Stimulated activated CD8-positive, alpha-beta memory T cell treated with anti-CD3 and anti-CD28 coated beads, Interleukin-7, amount 100 ng/mL, for 4 hours (primary cell): Measurements from ENCODE around the gene CTTN.

Experiments used
- DNase-seq, 2 donors: peaks; one replicate each; pipeline ENCODE4 v3.0.0-alpha.2; 2020; ENCODE audit warnings: low read depth in 2 of 2

The CTTN gene

GRCh38 chr11:70409437-70409836 lies 11.1 kb downstream of the CTTN start:
- no peak for DNase-seq

- no peak for DNase-seq
Measured at GRCh38 chr11:70409871-70410270, 11.5 kb downstream of the CTTN start.

DNA sequence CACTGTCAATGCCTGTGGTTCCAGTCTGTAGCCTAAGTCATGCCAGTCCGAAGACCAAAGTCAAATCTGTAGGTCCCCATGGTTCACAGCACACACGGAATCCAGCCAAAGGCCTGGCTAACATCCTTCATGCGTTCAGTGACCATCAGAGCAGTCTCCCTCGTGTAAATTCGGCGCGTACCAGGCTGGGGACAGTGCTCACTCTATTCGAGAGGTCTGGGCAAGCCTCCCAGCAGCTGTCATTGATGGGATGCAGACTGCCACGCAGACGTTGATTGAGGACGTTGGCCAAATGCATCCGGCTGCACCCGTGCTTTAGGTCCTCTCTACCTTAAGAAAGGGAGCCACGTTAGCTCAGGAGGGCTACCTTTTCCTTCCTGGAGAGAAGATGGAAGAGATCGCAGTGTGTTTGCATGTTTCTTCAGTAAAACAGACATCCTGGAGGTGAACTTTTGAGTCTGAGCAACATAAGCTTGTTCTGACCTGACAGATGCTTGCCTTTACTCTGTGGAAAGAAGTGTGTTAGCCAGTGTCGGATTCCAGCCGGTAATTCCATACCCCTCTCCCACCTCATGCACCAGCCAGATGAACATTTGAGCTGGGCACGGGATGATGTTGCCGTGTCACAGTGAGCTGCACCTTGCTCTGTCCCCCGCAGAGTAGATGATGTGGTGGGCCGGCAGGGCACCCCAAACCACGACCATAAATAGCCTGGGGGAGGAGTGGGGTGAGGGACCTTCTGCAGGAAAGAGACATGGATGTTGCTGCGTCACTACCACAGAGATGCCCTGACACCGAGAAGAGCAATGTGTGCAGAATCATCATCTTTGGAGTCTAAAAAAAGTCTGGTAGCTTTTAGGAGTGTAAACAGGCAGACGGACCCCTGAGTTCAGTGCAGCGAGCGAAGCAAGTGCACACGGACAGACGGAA lies 12.2 kb downstream of the CTTN start:
- no peak for DNase-seq

DNA sequence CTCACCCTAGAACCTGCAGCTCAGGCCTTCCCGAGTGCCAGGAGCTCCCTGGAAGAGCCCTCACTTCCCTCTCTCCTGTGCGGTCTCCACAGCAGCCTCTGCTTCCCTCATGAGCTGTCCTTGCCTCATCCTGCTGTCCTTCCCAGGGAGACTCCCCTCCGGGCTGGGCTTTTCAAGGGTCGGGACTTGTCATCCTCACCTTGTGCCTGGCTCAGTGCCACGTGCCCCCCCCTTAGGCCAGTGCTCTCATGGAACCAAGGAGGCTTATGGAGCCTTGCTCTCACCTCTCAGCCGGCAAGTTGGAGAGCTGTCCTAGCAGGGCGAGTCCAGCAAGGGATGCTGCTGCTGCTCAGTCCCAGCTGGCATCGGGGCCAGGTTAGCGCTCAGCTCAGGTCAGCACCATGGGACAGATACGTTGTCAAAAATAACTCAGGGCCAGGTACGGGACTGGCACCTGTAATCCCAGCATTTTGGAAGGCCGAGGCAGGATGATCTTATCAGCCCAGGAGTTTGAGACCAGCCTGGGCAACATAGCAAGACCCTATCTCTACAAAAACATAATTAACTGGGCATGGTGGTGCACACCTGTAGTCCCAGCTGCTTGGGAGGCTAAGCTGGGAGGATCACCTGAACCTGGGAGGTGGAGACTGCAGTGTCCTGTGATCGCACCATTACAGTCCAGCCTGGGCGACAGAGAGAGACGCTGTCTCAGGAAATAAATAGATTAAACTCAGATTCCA lies 13.6 kb downstream of the CTTN start:
- no peak for DNase-seq

DNA sequence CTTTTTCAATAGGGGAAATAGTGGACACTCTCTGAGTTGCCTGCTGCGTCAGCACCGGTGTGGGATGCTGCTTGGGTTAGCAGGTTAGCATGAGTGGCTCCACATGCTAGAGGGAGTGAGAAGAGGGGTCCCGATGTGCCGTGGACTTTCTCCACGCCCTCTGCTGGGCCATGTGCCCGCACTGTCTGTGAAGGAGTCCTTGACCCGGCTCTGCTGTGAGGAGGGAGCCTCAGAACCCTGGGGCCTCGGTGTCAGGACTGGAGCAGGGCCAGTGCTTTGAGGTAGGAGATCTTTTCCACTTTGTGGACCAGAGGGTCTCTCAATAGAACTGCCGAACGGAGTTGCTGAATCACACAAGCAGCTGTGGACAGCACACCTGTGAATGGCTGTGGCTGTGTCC lies 14.8 kb downstream of the CTTN start:
- DNase-seq, result no peak

DNA sequence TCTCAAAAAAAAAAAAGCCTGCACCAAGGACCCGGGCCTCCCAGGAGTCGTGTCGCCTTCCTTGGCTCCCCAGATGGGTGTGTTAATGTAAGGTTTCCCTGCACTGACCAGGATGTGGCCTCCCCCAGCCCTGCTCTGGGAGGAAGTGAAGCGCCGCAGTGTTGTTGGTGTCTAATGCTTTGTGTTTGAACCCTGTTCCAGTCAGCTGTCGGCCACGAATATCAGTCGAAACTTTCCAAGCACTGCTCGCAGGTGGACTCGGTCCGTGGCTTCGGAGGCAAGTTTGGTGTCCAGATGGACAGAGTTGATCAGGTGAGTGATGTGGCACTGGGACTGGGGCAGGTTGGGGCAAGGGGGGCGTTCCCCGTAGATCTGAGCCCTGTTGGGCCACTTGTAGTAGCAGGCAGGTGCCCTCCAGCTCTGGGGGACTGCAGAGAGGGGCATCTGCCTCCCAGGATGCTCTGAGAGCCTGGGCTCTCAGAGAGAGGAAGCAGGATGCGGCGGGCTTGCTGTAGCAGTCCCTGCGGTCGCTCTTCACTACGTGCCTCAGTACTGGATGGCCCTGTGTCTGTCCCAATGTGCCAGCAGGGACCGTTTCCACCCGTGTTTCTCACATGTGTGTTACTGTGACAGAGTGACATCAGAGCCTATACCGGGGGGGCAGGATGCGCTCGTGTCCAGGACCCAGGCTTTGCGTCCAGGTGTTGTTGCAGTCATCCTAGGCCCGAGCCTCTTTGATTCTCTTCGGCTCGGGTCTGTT lies 16.2 kb downstream of the CTTN start:
- DNase-seq, result no peak

- DNase-seq, result no peak
Measured at GRCh38 chr11:70415191-70415590, 16.9 kb downstream of the CTTN start.

DNA sequence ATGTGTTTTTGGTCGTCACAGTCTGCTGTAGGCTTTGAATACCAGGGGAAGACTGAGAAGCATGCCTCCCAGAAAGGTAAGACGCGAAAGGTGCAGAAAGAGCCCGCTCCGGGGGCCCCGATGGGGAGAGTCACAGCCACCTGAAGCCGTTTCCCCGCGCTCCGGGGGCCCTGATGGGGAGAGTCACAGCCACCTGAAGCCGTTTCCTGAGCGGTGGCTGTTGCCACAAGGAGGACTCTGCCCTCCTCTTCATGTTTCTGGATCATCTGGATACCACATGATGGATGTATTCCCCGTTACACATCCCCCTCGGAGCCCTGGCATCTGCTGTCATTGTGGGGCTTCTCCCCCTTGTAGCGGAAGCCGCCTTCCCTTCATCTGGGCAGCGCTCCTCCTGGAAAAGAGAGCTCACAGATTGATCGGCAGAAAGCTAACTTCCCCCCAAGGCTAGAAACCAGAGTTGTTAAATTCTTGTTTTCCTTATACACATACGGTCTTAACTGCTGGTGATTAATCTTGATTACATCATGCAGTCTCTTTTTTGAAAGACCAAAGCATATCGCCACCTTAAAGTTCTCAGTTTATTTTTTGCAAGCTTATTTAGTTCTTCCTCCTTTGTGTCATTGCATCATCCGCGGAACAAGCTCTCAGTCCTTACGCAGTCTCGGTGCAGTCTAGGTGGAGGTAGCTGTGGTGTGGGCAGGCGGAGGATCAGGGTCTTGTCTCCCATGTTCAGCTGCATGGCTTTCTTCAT lies 17.5 kb downstream of the CTTN start:
- no peak for DNase-seq

- DNase-seq, result no peak
Measured at GRCh38 chr11:70416881-70417280, 18.6 kb downstream of the CTTN start.

- no peak for DNase-seq
Measured at GRCh38 chr11:70418130-70418529, 19.8 kb downstream of the CTTN start.

GRCh38 chr11:70419307-70420007 lies 21.1 kb downstream of the CTTN start:
- DNase-seq, result no peak

- no peak for DNase-seq
Measured at GRCh38 chr11:70420008-70420464, 21.7 kb downstream of the CTTN start.

- DNase-seq, result no peak
Measured at GRCh38 chr11:70420496-70420895, 22.2 kb downstream of the CTTN start.

DNA sequence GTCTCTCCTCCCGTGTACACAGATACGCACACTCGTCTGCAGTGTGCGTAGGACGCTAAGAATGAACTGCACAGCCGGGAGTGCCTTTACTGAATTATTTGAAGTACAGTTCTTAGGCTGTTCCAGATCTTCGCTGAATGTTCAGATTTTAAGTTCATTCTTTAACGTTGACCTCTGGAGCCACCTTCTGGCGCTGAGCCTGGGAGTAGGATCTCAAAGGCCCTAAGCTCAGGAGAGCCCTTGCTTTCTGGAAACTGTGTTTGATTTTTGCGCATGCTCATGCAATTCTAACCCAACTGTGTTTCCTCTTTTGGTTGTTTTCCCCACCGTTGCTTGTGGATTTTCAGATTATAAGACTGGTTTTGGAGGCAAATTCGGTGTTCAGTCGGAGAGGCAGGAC lies 22.8 kb downstream of the CTTN start:
- no peak for DNase-seq

GRCh38 chr11:70422692-70423522 lies 24.6 kb downstream of the CTTN start:
- DNase-seq, result no peak

- DNase-seq, result peak; percentile 20 to 43
Measured at GRCh38 chr11:70423523-70424505, 25.5 kb downstream of the CTTN start.

- DNase-seq, result no peak
Measured at GRCh38 chr11:70424765-70425344, 26.5 kb downstream of the CTTN start.

GRCh38 chr11:70427436-70427835 lies 29.1 kb downstream of the CTTN start:
- no peak for DNase-seq
